Activated effector memory CD4-positive, alpha-beta T cell treated with Interleukin-2 at 50 U/mL for 16 hours (primary cell): ENCODE measurements around the gene ABTB2.

Source experiments
- DNase-seq: peaks from one replicate; pipeline ENCODE4 v3.0.0-alpha.2; 2020

ABTB2 gene

DNA sequence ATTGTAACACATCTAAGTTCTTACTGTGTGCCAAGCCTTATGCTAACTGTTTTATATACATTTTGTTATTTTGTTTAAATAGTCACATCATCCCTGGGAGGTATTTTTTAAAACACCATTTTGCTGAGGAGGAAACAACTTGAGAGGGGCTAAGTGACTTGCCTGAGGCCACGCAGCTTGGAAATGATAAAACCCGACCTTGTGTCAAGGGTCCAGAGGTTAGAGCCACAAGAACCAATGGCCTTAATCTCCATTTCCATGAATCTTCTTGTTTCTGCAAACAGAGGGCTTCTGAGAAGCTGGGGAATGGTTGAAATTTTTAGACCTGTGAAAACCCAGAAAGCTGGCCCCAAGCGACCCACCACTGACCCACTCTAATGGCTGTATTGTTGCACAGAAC, 16.7 kb downstream of the ABTB2 start:
- no peak for DNase-seq

DNA sequence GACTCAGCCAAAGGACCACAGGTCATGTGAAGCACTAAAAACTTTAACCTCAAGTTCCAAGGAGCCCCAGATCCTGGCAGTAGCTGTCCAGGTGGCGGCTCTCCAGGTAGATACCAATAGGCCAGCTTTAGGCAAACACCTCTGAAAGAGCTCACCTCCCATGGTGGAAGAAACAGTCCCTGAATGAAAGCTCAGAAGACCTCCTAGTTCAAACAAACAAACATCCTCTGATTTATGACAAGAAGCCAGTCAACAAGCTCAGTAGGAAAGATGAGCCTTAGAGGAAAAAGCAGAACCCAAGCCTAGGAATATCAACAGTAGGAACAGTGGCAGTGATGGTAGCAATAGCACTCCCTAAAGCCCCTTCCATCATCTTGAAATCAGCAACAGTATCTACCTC, 17.2 kb downstream of the ABTB2 start:
- DNase-seq, result no peak

- no peak for DNase-seq
These were observed 18.4 kb downstream of the ABTB2 start for GRCh38 chr11:34339149-34340064.

GRCh38 chr11:34337016-34337415, 20.8 kb downstream of the ABTB2 start:
- no peak for DNase-seq

GRCh38 chr11:34335801-34336200, 22.0 kb downstream of the ABTB2 start:
- DNase-seq, result no peak

DNA sequence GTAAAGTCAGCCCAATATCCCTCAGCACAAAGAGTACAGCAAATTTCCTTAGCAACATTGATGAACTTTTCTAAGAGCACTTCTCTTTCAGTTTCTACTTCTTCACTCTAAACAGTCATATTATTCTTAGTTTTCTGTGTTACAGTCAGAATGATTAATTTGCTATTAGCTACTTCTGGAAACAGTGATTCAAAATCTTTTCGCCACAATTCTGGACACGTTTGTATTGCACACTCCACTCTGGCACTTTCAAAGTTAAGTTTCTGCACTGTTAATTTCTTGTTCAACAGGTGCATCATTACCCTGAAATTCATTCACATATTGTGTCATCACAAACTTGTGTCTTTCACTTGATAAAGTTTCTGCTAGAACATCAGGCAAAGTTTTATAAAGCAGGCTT, 22.5 kb downstream of the ABTB2 start:
- DNase-seq, result no peak

GRCh38 chr11:34333787-34334186, 24.0 kb downstream of the ABTB2 start:
- DNase-seq, result no peak

DNA sequence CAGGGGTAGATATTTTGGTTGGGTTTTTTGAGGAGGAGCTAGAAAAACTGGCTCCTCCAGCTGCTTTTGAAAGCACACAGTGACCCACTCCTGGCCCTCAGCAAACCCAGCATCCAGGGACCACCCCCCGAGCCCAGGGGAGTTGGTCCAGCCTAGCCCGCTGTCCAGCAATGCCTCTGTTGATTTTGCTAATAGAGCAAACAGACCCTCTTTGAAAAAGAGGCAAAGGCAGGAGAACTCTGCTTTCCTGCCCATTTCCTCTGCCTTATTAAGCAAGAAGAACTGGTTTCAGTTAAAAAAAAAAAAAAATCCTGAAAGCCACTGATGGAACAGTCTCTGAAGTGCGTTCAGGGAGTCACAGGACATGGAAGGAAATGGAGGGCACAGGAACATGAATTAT, 25.3 kb downstream of the ABTB2 start:
- DNase-seq, result no peak

- no peak for DNase-seq
These were observed 26.1 kb downstream of the ABTB2 start for GRCh38 chr11:34331736-34332135.

- DNase-seq, result no peak
These were observed 26.5 kb downstream of the ABTB2 start for GRCh38 chr11:34331329-34331728.

DNA sequence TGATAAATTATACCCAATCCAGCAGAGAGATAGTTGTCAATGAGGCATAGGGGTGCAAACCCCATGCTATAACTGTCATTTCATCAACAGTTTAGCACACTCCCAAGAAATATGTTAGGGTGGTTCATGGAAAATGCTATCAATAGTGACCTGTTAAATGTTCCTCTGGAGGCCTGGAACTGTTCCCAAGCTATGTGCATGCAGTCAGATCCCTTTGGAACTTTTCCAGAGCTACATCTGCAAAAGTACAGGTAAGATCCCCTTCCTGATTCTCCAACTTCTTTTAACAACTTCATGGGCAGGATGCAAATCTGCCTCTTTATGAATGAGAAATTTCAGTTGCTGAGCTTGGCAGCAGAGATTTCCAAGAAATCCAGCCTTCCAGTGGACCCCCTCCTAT, 27.2 kb downstream of the ABTB2 start:
- no peak for DNase-seq

DNA sequence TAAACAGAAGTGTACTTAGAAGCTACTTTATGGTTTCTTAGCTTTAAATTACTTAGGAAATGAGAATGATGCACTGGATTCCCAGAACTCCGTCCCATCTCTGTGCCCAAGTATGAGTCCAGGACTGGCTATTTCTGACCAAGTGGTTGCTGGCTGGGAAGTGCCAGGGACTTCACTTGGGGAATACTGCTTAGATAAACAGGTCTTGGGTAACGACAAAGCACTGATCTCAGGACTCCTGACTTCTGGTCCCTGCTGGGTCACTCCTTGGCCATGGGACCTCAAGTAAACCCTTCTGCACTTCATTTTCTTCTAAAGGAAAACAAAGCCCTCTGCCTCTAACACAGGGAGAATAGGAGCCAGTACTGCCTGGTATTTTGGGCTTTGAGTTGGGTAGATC, 27.9 kb downstream of the ABTB2 start:
- DNase-seq, result no peak

DNA sequence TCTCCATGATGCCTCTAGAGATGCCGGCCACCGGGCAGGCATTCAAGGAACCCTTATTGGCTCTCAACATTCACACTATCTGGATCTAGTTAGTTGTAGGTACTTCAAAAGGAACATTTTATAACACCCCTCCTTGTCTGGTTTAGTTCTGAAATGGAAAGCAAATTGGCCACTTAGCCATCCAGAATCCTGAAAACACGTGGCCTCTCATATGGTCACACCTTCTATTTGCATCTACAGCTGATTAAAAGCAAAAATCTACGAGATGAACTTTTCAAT, 29.2 kb downstream of the ABTB2 start:
- DNase-seq, result no peak

GRCh38 chr11:34327804-34328631, 29.8 kb downstream of the ABTB2 start:
- no peak for DNase-seq

- DNase-seq, result no peak
These were observed 33.3 kb downstream of the ABTB2 start for GRCh38 chr11:34324466-34324865.

DNA sequence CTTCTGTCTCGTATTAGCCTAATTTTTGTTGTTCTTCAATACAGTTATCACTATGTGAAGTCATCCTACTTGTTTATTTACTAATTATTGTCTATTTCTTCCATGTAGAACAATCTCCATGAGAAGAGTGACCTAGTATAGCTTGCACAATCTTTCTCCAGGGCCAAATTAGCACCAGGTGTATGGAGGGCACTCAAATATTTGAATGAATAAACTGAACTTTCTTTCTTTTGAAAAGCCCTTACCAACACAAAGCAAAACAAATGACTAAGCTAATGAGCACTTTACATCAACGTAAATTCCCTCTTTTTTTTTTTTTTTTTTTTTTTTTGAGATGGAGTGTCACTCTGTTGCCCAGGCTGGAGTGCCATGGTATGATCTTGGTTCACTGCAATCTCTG, 34.2 kb downstream of the ABTB2 start:
- no peak for DNase-seq

DNA sequence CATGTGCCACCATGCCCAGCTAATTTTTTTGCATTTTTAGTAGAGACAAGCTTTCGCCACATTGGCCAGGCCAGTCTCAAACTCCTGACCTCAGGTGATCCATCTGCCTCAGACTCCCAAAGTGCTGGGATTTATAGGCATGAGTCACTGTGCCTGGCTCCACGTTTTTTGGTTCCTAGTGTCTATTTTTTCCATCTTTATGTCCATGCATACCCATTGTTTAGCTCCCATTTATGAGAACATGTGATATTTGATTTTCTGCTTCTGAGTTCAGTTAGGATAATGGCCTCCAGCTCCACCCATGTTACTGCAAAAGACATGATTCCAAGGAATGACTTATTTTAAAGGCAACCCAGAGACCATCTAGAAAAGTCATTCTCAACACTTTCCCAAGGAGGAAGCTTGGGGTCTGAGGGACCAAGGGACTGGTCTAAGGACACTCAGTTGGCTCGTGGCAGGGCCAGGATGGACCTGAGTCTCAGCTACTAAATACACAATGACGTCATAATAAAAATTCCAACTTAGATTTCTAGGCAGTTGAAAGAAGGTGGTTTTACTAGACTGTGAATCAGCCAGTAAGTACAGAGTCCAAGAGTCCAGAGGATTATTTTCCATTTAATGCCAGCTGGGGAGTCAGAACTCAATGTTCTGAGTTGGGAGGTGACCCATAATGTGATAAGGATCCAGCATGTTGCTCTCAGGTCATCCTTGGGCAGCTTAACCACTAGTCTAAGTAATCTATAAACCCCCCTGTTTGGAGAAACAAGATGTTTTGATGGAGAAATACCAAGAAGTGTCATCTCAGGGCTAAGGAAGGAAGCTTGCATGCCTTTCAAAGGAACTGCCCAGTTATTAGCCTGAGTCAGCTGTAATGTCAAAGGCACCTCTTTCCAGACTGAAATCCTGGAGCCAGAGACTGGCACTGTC, 39.4 kb downstream of the ABTB2 start:
- no peak for DNase-seq

DNA sequence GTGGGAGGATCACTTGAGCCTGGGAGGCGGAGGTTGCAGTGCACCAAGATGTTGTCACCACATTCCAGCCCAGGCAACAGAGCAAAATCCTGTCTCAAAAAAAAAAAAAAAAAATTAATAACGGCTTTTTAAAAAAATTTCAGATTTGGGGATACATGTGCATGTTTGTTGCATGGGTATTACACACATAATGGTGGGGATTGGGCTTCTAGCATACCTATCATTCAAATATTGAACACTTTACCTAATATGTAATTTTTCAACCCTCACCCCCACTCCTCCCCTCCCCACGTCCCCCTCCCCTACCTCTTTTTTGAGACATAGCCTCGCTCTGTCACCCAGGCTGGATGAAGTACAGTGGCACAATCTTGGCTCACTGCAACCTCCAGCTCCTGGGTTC, 40.1 kb downstream of the ABTB2 start:
- DNase-seq, result no peak

GRCh38 chr11:34317036-34317360, 40.8 kb downstream of the ABTB2 start:
- no peak for DNase-seq

DNA sequence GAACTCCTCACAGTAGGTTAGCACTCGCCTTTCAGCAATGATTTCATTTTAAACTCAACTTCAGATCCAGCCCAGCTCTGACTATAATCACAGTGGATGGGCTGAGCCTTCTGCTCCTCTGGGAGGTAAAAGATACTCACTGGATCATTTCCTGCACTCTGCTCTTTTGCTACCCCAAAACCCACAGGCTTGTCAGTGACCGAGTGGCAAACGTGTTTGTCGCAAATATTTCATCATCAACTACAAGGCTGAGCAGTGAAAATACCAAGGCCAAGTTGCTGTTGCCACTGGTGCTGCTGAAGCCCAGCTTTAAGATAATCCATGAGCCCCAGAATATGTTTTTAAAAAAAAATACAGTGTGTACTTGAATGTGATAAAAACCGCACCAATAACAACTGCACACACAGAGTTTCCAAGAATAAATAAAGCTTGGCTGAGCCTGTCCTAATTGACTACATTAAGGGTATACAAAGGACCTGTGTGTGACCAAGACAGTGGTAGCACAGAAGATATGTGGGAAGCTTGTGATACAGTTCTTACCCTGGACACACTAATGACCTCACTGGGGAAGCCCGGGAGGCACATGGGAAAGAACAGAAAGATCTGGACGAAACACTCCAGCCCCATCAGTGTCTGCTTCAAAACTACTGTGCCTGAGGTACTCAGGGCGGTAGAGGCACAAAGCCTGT, 41.3 kb downstream of the ABTB2 start:
- DNase-seq, result no peak

GRCh38 chr11:34315394-34315793, 42.4 kb downstream of the ABTB2 start:
- DNase-seq, result no peak

DNA sequence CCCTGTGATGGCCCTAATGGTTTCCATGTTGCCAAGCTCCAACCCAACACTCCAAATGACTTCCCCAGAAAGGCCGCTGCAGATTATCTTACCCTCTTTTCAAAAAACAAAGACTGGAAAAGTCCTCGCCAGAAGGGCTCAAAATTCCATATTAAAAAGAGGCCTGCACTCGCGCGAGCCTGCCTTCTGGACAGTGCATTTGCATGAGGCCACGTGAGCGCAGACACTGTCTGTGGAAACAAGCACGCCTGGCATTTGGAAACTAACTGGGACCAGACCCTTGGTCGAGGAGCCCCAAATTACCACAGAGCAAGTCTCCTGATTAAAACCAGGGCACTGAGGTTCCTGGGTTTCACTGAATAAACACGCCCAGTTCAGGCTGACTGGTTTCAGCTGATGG, 42.9 kb downstream of the ABTB2 start:
- DNase-seq, result no peak

DNA sequence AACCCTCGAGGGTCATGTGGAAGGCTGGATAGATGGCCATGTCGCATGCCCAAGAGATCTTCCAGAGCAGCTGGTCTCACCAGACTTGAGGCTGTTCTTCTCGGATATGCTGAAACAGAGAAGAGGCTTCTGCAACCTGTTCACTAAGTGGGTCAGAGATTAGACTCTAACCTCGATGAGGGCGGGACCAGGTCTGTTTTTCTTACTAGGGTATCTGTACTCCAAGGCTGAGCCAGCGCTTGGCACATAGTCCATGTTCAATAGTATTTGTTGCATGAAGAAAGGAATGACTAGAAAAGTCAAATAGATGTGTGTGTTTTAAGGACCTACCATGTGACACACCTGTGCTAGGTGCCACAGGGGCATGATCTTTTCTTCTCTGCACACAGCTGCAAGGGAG, 43.6 kb downstream of the ABTB2 start:
- no peak for DNase-seq
